Esophagus squamous epithelium (tissue), 4 donors: ENCODE results near the gene LACTBL1.

Source experiments
- POLR2A ChIP-seq, 4 donors: fragments of 450-650 bp; IDR thresholded peaks; one replicate each; pipeline ENCODE4 v1.6.1; 2017; ENCODE audit warnings: antibody characterized with exemption in 4 of 4, mild to moderate bottlenecking in 4 of 4, moderate library complexity in 3 of 4
- TF ChIP-seq, protein P1 (sequence below), 6 experiments: fragments of 450-650 bp in 4 of 6; fragments of 200-600 bp in 2 of 6; sonication (generic) in 2 of 6; IDR thresholded peaks; one replicate each; pipeline ENCODE4 v1.5.1; 2016 to 2019; ENCODE audit warnings: antibody characterized with exemption in 6 of 6, mild to moderate bottlenecking in 4 of 6, moderate library complexity in 4 of 6

GRCh38 chr1:22969304-22969709, 3.4 kb downstream of the LACTBL1 start:
- TF ChIP-seq, protein P1, sequence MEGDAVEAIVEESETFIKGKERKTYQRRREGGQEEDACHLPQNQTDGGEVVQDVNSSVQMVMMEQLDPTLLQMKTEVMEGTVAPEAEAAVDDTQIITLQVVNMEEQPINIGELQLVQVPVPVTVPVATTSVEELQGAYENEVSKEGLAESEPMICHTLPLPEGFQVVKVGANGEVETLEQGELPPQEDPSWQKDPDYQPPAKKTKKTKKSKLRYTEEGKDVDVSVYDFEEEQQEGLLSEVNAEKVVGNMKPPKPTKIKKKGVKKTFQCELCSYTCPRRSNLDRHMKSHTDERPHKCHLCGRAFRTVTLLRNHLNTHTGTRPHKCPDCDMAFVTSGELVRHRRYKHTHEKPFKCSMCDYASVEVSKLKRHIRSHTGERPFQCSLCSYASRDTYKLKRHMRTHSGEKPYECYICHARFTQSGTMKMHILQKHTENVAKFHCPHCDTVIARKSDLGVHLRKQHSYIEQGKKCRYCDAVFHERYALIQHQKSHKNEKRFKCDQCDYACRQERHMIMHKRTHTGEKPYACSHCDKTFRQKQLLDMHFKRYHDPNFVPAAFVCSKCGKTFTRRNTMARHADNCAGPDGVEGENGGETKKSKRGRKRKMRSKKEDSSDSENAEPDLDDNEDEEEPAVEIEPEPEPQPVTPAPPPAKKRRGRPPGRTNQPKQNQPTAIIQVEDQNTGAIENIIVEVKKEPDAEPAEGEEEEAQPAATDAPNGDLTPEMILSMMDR (IDR thresholded peaks at IDR 0.05), result no peak
- no peak for TF ChIP-seq POLR2A (IDR thresholded peaks at IDR 0.05)
